Measurements from ENCODE around the gene NDOR1.

DNA sequence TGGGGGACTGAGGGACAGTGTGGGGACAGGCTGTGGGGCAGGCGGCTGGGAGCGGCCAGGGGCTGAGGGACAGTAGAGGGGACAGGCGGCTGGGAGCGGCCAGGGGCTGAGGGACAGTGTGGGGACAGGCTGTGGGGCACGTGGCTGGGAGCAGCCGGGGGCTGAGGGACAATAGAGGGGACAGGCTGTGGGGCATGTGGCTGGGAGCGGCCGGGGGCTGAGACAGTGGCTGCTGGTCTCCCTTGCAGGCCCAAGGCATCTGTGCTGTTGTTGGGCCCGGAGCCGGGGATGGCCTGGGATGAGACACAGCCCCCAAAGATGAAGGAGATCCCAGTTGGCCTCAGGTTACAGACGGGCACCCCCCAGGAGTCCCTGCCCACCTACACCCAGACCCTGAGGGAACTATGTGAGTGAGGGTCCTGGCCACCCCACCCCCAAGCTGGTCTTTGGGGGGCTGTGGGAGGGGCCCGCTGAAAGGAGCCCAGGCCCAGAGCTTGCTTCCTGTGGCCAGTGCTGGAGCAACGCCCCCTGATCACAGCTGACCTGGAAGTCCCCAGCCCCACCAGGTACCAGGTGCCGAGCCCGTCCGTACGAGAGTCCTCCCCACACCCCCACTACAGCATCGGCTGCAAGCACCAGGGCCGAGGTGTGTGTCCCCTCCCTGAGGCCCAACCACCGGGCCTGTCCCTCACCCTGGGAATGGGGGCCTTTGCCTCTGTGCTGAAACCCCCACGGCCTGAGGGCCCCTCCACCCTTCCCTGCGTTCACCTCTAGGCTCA is 46.2 kb downstream of the NDOR1 start:
- TF ChIP-seq POLR2A (IDR thresholded peaks at IDR 0.05; ENCODE audit: low read depth, low read length) (no peak), EZH2 (IDR thresholded peaks at IDR 0.05; ENCODE audit: borderline replicate concordance, low read depth, low read length, severe bottlenecking) (no peak), POLR2AphosphoS5 (IDR thresholded peaks at IDR 0.05; ENCODE audit: insufficient read depth, low read depth, low read length) (no peak)
- TF ChIP-seq, protein P1, sequence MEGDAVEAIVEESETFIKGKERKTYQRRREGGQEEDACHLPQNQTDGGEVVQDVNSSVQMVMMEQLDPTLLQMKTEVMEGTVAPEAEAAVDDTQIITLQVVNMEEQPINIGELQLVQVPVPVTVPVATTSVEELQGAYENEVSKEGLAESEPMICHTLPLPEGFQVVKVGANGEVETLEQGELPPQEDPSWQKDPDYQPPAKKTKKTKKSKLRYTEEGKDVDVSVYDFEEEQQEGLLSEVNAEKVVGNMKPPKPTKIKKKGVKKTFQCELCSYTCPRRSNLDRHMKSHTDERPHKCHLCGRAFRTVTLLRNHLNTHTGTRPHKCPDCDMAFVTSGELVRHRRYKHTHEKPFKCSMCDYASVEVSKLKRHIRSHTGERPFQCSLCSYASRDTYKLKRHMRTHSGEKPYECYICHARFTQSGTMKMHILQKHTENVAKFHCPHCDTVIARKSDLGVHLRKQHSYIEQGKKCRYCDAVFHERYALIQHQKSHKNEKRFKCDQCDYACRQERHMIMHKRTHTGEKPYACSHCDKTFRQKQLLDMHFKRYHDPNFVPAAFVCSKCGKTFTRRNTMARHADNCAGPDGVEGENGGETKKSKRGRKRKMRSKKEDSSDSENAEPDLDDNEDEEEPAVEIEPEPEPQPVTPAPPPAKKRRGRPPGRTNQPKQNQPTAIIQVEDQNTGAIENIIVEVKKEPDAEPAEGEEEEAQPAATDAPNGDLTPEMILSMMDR (IDR thresholded peaks at IDR 0.05; ENCODE audit: extremely low read depth in 1 of 2, insufficient read depth in 1 of 2, low read depth in 1 of 2, low read length in 2 of 2): no peak
- TF ChIP-seq, protein P2, sequence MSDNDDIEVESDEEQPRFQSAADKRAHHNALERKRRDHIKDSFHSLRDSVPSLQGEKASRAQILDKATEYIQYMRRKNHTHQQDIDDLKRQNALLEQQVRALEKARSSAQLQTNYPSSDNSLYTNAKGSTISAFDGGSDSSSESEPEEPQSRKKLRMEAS (IDR thresholded peaks at IDR 0.05; ENCODE audit: insufficient read depth, insufficient read length): no peak

Measured in endothelial cell of umbilical vein (primary cell).